T47D (cell line): ENCODE measurements around the gene CCDC7.
"Not testable (repeated sequence)": the region's sequence is repeated elsewhere in the genome, so short reads cannot be mapped to it uniquely, and the experiment has no call there.

Experiments
- DNase-seq, 2 experiments: peaks; one replicate each; pipeline versions ENCODE4 v3.0.0 to v3.0.0-alpha.2; 2011 to 2012; ENCODE audit warnings: low read depth in 1 of 2, low spot score in 1 of 2
- JUND ChIP-seq: IDR thresholded peaks from 2 replicates; pipeline ENCODE4 v1.6.1; 2012; ENCODE audit warnings: low read depth
- in situ Hi-C: cut with HindIII; loops from 2 replicates; pipeline ENCODE4 v1.10.0; 2016; ENCODE audit warnings: low sequenced_read_pairs, low pct_unique_long_range_greater_than_20kb

The CCDC7 gene

DNA sequence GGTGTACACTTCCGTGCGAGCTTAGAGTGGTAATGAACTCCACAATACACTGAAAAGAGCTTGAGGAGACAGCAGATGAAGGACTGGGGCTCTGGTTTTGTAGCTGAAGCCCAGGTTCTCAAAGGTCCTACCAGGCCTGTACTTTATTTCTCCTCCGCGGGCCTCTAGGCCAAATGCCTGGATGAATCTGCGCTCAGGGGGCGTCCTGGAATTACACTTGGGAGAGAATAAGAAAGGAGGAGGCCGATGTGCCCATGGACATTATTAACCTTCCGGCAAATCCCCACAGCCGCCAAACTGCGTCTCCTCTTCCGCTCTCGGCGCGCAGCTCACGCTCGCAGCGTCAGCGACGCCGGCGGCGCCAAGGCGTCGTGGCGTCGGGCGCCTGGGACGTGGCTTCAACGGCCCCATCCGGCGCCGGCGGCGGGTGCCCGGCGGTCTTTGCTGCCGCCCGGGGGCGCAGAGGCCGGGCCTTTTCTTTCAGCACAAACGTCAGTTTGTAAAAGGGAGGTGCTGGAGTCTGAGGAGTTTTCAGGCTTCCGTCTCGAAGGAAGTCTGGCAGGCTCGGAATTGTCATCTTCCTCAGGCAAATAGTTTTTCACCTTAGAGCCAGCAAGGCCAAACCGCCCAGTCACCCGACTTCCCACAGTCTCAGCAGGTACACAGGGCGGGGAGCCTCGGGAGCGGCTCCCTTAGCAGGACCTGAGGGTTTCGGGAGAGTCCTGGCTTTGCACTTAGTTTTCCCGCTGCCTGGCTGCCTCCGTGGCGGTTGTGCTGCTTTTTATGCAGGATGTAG lies at the start of gene CCDC7:
Gene CCDC7, plus strand, starts transcription at position 401 of the 796 bp plus-strand sequence. CDS start 5,503 bp downstream, outside the sequence.
- in situ Hi-C loops: no loop called here
- peak; percentile 31 to 86 for DNase-seq
- no peak for TF ChIP-seq JUND

- DNase-seq, in situ Hi-C loops: not testable (repeated sequence)
These were observed 48.8 kb upstream of the CCDC7 start for GRCh38 chr10:32397163-32397562.

- in situ Hi-C loops, DNase-seq: not testable (repeated sequence)
These were observed 46.2 kb upstream of the CCDC7 start for GRCh38 chr10:32399720-32400119.

DNA sequence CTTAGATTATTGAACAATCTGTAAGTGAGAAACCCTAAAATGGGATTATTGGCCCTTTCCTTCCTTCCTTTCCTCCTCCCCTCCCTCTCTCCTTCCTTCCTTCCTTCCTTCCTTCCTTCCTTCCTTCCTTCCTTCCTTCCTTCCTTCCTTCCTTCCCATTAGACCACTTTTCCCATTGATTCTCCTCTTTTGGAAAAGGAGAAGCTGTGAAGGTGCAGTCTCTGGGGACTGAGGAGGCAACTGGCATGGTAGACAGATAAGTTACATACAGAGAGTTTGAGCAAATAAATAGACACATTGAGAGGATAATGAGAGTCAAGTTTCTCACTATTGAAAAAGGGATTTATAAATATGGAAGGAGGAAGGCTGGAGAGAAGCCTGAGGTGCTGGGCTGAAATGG lies 45.0 kb upstream of the CCDC7 start:
- DNase-seq: no peak
- in situ Hi-C loops: no loop called here
- TF ChIP-seq JUND: no peak

- TF ChIP-seq JUND: no peak
- in situ Hi-C loops: no loop called here
- DNase-seq: no peak
These were observed 43.4 kb upstream of the CCDC7 start for GRCh38 chr10:32402499-32402898.

DNA sequence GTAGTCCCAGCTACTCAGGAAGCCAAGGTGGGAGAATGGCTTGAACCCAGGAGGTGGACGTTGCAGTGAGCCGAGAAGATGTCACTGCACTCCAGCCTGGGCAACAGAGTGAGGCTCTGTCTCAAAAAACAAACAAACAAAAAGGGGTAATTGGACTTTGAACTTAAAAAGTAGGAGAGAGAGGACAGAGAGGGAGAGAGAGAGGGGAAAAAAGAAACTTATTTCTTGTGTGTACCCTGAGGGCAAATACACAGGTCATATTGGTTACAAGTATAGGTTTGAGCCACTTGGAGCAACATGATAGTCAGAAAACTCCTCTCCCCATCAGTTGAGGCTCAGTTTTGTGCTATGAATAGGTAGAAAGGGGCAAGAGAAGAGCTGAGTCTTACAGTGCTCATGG lies 42.8 kb upstream of the CCDC7 start:
- no peak for DNase-seq
- TF ChIP-seq JUND: no peak
- in situ Hi-C loops: no loop called here

GRCh38 chr10:32408690-32409089 lies 37.2 kb upstream of the CCDC7 start:
- no peak for DNase-seq
- in situ Hi-C loops: no loop called here
- no peak for TF ChIP-seq JUND

GRCh38 chr10:32409741-32410140 lies 36.2 kb upstream of the CCDC7 start:
- no peak for DNase-seq
- TF ChIP-seq JUND: no peak
- in situ Hi-C loops: no loop called here

GRCh38 chr10:32410569-32410968 lies 35.4 kb upstream of the CCDC7 start:
- no peak for DNase-seq
- in situ Hi-C loops: no loop called here

GRCh38 chr10:32411797-32412498 lies 34.0 kb upstream of the CCDC7 start:
- in situ Hi-C loops: no loop called here
- TF ChIP-seq JUND: no peak
- DNase-seq: no peak

More at GRCh38 chr10:32410569-32410968, 35.4 kb upstream of the CCDC7 start:
- no peak for TF ChIP-seq JUND

DNA sequence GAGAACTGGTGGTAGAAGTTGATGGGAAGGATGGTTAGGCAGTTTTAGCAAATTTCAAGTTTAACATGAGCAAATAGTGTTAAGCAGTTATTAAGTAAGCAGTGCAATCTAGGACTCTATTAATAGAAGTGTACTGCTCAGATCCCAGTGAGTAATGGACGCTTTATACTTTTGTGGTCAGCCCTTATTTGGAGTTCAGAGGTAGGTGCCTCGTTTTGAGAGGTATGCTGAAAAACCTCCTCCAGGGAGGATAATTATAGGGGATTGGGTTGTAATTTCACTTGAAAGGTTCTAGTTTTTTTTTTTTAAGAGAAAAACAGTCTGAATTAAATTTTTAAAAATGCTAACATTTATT lies 33.5 kb upstream of the CCDC7 start:
- in situ Hi-C loops: no loop called here
- TF ChIP-seq JUND: no peak
- DNase-seq: no peak

- in situ Hi-C loops: no loop called here
- no peak for DNase-seq
- no peak for TF ChIP-seq JUND
These were observed 32.4 kb upstream of the CCDC7 start for GRCh38 chr10:32413513-32413912.

GRCh38 chr10:32415361-32415760 lies 30.6 kb upstream of the CCDC7 start:
- no peak for DNase-seq
- no peak for TF ChIP-seq JUND
- in situ Hi-C loops: no loop called here
